Fibroblast of lung (primary cell): ENCODE measurements around the gene NMNAT3.

Source experiments
- CTCF ChIP-seq, 2 donors: IDR thresholded peaks in 1 of 2; conservative IDR thresholded peaks in 1 of 2; 1 replicate in 1 of 2; 2 replicates in 1 of 2; pipeline ENCODE4 v1.5.1; 2011 to 2012; ENCODE audit warnings: low read length in 2 of 2, control low read depth in 1 of 2, inconsistent platforms in 1 of 2, low read depth in 1 of 2, mild to moderate bottlenecking in 1 of 2
- EZH2 ChIP-seq: IDR thresholded peaks from 2 replicates; pipeline ENCODE4 v1.5.1; 2012; ENCODE audit warnings: low read length, control low read depth, mild to moderate bottlenecking; ENCODE audit errors: missing control alignments

DNA sequence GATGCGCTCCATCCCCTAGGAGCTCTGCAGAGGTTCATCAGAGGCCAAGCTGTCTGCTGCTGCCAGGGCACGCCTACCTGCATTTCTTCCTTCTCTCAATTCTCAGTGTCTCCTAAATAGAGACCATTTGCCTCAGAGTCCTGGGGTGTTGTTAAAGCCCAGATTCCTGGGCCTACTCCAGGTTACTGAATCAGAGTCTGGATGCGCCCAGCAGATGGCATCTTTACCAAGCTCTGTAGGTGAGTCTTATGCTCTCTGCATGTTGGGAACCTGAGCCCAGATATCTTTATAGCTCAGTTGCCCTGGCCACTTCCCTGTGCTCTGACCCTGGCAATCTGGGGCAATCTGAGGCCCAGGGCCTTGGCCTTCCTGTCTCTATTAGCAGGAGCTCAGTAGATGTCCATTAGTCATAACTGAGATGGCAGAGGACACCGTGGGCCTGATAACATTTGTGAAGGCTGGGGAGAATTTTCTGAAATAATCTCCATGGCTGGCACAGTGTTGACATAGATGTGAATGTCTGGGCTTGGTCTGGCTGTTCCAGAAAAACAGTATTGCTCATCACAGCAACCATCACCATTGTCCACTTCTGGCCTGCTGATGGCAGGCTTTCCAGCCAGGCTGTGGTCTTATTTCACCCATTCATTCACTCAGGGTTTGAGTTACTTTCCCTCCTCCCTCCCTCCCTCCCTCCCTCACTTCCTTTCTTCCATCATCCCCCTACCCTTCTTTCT, 125.0 kb downstream of the NMNAT3 start:
- no peak for TF ChIP-seq CTCF (conservative IDR thresholded peaks at IDR 0.05 in 1 of 2, IDR thresholded peaks at IDR 0.05 in 1 of 2; ENCODE audit: low read depth in 1 of 2, low read length in 2 of 2)
- no peak for TF ChIP-seq EZH2
